HUDEP-2 (cell line): ENCODE measurements around the gene BAIAP2.
"Not testable (repeated sequence)": the region's sequence is repeated elsewhere in the genome, so short reads cannot be mapped to it uniquely, and the experiment has no call there.

Experiments
- DNase-seq, 76 experiments: peaks; one replicate each; lab custom pipeline; 2025; ENCODE audit not compliant: unreplicated experiment in 76 of 76; lab: John Stamatoyannopoulos, UW

BAIAP2 gene

GRCh38 chr17:81151278-81151677 is 116.3 kb downstream of the BAIAP2 start:
- DNase-seq = no peak

- no peak for DNase-seq
Observed at GRCh38 chr17:81152288-81152828, 117.4 kb downstream of the BAIAP2 start.

- no peak for DNase-seq
Observed at GRCh38 chr17:81153340-81153803, 118.4 kb downstream of the BAIAP2 start.

GRCh38 chr17:81154016-81154415 is 119.1 kb downstream of the BAIAP2 start:
- DNase-seq = not testable (repeated sequence)

GRCh38 chr17:81154961-81155360 is 120.0 kb downstream of the BAIAP2 start:
- no peak for DNase-seq

GRCh38 chr17:81156866-81157805 is 122.2 kb downstream of the BAIAP2 start:
- no peak for DNase-seq

- DNase-seq = no peak
Observed at GRCh38 chr17:81157848-81158687, 123.1 kb downstream of the BAIAP2 start.

GRCh38 chr17:81158688-81159590 is 124.0 kb downstream of the BAIAP2 start:
- no peak for DNase-seq

GRCh38 chr17:81159611-81160265 is 124.8 kb downstream of the BAIAP2 start:
- no peak for DNase-seq

GRCh38 chr17:81160306-81160705 is 125.4 kb downstream of the BAIAP2 start:
- DNase-seq = no peak

GRCh38 chr17:81160747-81161453 is 125.9 kb downstream of the BAIAP2 start:
- no peak for DNase-seq

- no peak for DNase-seq
Observed at GRCh38 chr17:81161536-81161935, 126.6 kb downstream of the BAIAP2 start.

GRCh38 chr17:81161972-81162371 is 127.0 kb downstream of the BAIAP2 start:
- no peak for DNase-seq

- no peak for DNase-seq
Observed at GRCh38 chr17:81162491-81162890, 127.5 kb downstream of the BAIAP2 start.

- no peak for DNase-seq
Observed at GRCh38 chr17:81163051-81163695, 128.2 kb downstream of the BAIAP2 start.

GRCh38 chr17:81163703-81164370 is 128.9 kb downstream of the BAIAP2 start:
- no peak for DNase-seq

GRCh38 chr17:81164371-81165245 is 129.7 kb downstream of the BAIAP2 start:
- no peak for DNase-seq
